Body of pancreas (tissue), 4 donors: Measurements from ENCODE around the gene KLHL25. TPM values are rescaled to one million over a fixed set of nuclear protein-coding genes. Genes with fewer than 3 reads are reported as not detected.

Experiments
- ATAC-seq: fragments of 150-250 bp; one replicate; pipeline ENCODE4 v1.9.1; 2016
- DNase-seq, 4 donors: peaks; one replicate each; pipeline ENCODE4 v3.0.0-alpha.2; 2019
- H3K27ac ChIP-seq, 4 donors: fragments of 200-600 bp; sonication (generic); 1 replicate in 3 of 4; 2 replicates in 1 of 4; pipeline versions ENCODE4 v1.5.1 to v1.6.1; 2016 to 2019; ENCODE audit warnings: mild to moderate bottlenecking in 1 of 4, mixed read lengths in 1 of 4, moderate library complexity in 1 of 4
- H3K27me3 ChIP-seq, 2 donors: fragments of 200-600 bp; sonication (generic); one replicate each; pipeline ENCODE4 v1.6.0; 2016; ENCODE audit warnings: mild to moderate bottlenecking in 1 of 2
- H3K36me3 ChIP-seq, 2 donors: fragments of 200-600 bp; sonication (generic); replicated peaks in 1 of 2; 2 replicates each; pipeline ENCODE4 v1.5.1; 2016; ENCODE audit warnings: low read depth in 2 of 2; ENCODE audit not compliant: insufficient read depth in 1 of 2
- H3K4me1 ChIP-seq: fragments of 200-600 bp; sonication (generic); one replicate; pipeline ENCODE4 v1.6.0; 2016
- H3K4me3 ChIP-seq, 2 donors: fragments of 200-600 bp; sonication (generic); 1 replicate in 1 of 2; 2 replicates in 1 of 2; pipeline ENCODE4 v1.5.1; 2016 to 2019
- H3K9me3 ChIP-seq, 3 donors: fragments of 200-600 bp; sonication (generic); 1 replicate in 2 of 3; 2 replicates in 1 of 3; pipeline ENCODE4 v1.5.1; 2016
- POLR2A ChIP-seq, 3 donors: fragments of 450-650 bp; IDR thresholded peaks; one replicate each; pipeline ENCODE4 v1.6.1; 2016; ENCODE audit warnings: antibody characterized with exemption in 3 of 3, mild to moderate bottlenecking in 2 of 3
- WGBS, 2 donors: methylation state at CpG; one replicate each; pipeline ENCODE4 v1.1.5; 2017; 5-methylcytosine and 5-hydroxymethylcytosine counted together
- intact Hi-C: fragments of 100-400 bp; cut with DNase I; formaldehyde crosslinking; loops from one replicate; pipeline ENCODE4 v1.15.1; 2023
- total RNA-seq, 2 donors: library from RNA; depleted of rRNA; stranded (reverse); fragments of >200 nt; gene quantifications; one replicate each; pipeline ENCODE4 v1.1.0, GENCODE V29; 2016
- TF ChIP-seq, protein P1 (sequence below), 7 experiments: fragments of 450-650 bp in 4 of 7; fragments of 200-600 bp in 3 of 7; sonication (generic) in 3 of 7; IDR thresholded peaks; one replicate each; pipeline ENCODE4 v1.5.1; 2016 to 2019; ENCODE audit warnings: antibody characterized with exemption in 7 of 7

Gene KLHL25
- total RNA-seq, 2 donors from 2014 or later = 1.3 to 7.6 TPM

DNA sequence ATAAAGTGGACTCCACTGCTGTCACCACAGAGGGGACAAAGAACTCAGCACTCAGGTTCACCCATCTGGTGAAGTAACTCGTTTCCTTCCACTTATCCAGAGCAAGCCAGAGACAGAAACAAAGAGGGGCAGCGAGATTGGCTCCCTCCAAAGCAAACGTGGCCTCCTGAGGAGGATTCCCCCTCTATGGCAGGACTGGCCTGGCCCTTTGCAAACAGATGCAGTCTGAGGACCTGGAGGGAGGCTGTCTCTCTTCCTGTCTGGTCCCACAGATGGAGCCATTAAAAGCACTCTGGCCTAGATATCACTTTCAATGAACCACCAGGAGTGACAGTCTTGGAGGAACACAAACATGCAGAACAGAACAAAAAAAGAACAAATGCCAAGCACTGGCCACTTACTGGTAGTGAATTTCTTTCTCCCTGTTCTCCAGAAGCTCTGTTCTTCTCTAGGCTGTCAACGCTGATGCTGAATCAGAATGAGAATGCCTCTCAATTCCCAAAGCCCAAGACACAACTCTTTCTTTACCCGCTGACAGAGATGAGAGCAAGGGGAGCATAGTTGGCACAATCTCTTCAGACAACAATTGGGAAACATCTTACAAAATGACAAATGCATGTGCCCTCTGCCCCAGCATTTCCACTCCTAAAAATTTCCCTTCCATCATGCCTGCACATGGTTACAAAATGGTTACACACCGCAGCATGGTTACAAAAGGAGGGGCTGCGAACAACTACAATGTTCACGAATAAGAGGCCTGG is 14.3 kb downstream of the KLHL25 start:
- DNase-seq = no peak
- intact Hi-C loops = no loop called here
- TF ChIP-seq POLR2A (IDR thresholded peaks at IDR 0.05) = no peak
- TF ChIP-seq, protein P1, sequence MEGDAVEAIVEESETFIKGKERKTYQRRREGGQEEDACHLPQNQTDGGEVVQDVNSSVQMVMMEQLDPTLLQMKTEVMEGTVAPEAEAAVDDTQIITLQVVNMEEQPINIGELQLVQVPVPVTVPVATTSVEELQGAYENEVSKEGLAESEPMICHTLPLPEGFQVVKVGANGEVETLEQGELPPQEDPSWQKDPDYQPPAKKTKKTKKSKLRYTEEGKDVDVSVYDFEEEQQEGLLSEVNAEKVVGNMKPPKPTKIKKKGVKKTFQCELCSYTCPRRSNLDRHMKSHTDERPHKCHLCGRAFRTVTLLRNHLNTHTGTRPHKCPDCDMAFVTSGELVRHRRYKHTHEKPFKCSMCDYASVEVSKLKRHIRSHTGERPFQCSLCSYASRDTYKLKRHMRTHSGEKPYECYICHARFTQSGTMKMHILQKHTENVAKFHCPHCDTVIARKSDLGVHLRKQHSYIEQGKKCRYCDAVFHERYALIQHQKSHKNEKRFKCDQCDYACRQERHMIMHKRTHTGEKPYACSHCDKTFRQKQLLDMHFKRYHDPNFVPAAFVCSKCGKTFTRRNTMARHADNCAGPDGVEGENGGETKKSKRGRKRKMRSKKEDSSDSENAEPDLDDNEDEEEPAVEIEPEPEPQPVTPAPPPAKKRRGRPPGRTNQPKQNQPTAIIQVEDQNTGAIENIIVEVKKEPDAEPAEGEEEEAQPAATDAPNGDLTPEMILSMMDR (IDR thresholded peaks at IDR 0.05) = no peak
- no peaks in the 10 kb centered on the region for H3K9me3 ChIP-seq
- no peak for ATAC-seq
- no peaks in the 10 kb centered on the region for H3K27me3 ChIP-seq
- no peak overlapping the region for H3K27ac ChIP-seq
- peaks cover 5% of the 10 kb centered on the region for H3K4me1 ChIP-seq
- H3K4me3 ChIP-seq = no peak overlapping the region
- 85 to 95% methylated on average over 8 of the region's 8 CpGs for WGBS, 2 donors
- no peaks in the 10 kb centered on the region for H3K36me3 ChIP-seq

DNA sequence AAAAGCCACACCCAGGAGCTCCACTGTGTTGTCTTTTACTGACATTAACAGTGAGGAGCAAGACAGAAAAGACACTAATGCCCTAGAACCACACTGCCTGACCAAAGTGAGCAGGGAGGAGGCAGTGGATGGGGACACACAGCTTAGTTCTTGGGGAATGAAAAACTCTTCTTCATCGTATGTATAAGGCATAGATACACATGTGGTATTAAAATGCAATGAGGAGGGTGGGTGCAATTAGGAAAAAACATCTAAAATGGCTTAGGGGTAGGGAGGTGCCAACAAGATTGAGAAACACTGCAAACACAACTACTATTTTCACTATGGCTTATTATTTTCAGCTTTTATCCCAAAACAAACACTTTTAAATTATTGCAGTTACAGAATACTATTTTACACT is 15.5 kb downstream of the KLHL25 start:
- ATAC-seq (no peak), DNase-seq (no peak)
- TF ChIP-seq, protein P1 (IDR thresholded peaks at IDR 0.05) = no peak
- TF ChIP-seq POLR2A (IDR thresholded peaks at IDR 0.05) = no peak
- Histone ChIP-seq H3K9me3 (no peaks in the 10 kb centered on the region), H3K27me3 (no peaks in the 10 kb centered on the region), H3K36me3 (no peaks in the 10 kb centered on the region), H3K27ac (no peak overlapping the region), H3K4me3 (no peak overlapping the region), H3K4me1 (no peaks in the 10 kb centered on the region)
- intact Hi-C loops = no loop called here
- 91 to 96% methylated on average over 1 of the region's 1 CpG for WGBS, 2 donors

- Histone ChIP-seq H3K9me3 (no peaks in the 10 kb centered on the region), H3K4me3 (no peak overlapping the region), H3K4me1 (no peaks in the 10 kb centered on the region), H3K27me3 (no peaks in the 10 kb centered on the region), H3K36me3 (no peaks in the 10 kb centered on the region), H3K27ac (no peak overlapping the region)
- WGBS, 2 donors = 59 to 63% methylated on average over 7 to 10 of the region's 10 CpGs
- no peak for ATAC-seq
- no peak for DNase-seq
- intact Hi-C loops = no loop called here
- TF ChIP-seq POLR2A (IDR thresholded peaks at IDR 0.05) = no peak
- TF ChIP-seq, protein P1 (IDR thresholded peaks at IDR 0.05) = no peak
Measured at GRCh38 chr15:85778107-85778776, 16.5 kb downstream of the KLHL25 start.

GRCh38 chr15:85777250-85778106 is 17.2 kb downstream of the KLHL25 start:
- no peaks in the 10 kb centered on the region for H3K27me3 ChIP-seq
- H3K4me1 ChIP-seq = no peaks in the 10 kb centered on the region
- ATAC-seq = no peak
- H3K9me3 ChIP-seq = no peaks in the 10 kb centered on the region
- H3K27ac ChIP-seq = no peak overlapping the region
- TF ChIP-seq POLR2A (IDR thresholded peaks at IDR 0.05) = no peak
- TF ChIP-seq, protein P1 (IDR thresholded peaks at IDR 0.05) = no peak
- H3K4me3 ChIP-seq = no peak overlapping the region
- 88 to 89% methylated on average over 12 to 18 of the region's 18 CpGs for WGBS, 2 donors
- intact Hi-C loops = no loop called here
- no peaks in the 10 kb centered on the region for H3K36me3 ChIP-seq
- no peak for DNase-seq
